IPS-11a (cell line): ENCODE measurements around the gene TMEM17.

ENCODE experiments used
- H3K4me3 ChIP-seq: one replicate; pipeline ENCODE4 v1.5.1; 2013; ENCODE audit warnings: low read depth, low read length, control low read depth

TMEM17 gene

DNA sequence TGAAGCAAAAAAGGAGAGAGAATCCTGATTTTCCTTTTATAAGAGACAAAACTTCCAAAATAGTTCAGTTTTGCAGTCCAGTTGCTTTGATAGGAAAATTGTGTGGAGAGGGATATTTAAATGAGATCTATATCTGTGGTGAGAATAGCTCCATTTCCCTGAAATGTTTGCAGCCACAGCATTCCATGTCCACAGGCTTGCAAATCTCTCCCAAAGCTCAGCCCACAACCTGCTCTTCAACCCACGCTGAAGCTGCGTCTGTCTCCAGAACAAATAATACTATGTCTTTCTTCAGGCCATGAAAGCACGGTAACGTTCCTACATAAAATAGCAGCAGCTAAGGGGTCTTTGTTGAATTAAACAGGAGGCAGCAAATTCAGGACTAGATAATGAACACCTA is 31.8 kb downstream of the TMEM17 start:
- no peak overlapping the region for H3K4me3 ChIP-seq

- H3K4me3 ChIP-seq, result no peak overlapping the region
Measured at GRCh38 chr2:62473246-62473827, 32.7 kb downstream of the TMEM17 start.

GRCh38 chr2:62472312-62472711 is 33.7 kb downstream of the TMEM17 start:
- no peak overlapping the region for H3K4me3 ChIP-seq

GRCh38 chr2:62471816-62472215 is 34.2 kb downstream of the TMEM17 start:
- no peak overlapping the region for H3K4me3 ChIP-seq

DNA sequence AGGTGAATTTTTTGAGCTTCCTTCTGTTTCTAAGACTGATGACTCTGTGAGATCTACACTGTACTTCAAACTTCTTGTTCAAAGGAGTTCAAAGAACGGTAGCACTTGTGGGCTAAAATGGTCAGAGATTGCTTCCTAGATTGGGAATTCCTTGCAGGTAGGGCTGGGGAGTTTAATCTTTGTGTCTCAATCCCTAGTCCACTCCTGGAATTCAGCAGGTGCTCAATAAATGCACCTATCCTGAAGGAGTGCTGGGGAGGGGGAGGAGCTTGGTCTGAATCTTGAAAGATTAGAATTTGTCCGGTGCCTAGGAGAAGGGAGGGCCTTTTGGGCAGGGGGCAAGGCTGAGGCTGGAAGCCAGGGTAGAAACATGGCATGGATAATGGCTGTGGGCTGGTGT is 34.6 kb downstream of the TMEM17 start:
- H3K4me3 ChIP-seq, result no peak overlapping the region

DNA sequence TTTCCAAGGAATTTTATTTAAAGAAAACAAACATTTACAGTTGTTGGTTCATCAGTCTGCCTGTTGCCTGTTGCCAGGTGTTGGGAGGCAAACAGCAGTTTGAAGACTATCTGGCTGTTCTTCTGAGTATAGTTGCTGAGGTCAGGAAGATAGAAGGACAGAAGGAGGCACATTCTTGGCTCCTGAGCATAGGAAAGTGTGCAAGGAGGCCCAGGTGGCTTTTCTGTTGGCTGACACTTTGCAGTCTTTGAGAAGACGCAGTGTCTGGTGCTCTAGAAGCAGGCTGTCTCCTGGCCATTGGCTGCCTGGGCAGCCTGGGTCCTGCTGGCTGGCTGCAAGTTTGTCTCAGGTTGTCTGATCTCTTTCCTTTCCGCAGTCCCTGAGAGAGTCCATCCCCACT is 36.4 kb downstream of the TMEM17 start:
- H3K4me3 ChIP-seq, result no peak overlapping the region

DNA sequence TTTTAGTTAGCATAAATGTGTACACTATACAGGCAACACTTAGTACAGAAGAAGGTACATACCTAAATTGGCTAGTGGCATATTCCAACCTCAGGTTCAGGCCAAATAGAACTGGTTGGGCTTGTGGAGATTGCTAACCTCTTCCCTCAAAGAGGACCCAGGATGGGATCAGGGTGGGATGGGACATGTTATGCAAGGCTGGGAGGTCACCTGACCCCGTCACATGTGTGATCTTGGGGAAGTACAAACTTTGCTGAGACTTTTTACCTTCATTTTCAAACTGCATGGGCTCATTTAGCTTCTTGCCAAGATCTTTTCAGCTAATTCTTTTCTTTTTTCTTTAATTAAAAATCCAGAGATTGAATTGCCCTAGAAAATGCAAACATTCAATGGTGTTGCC is 36.9 kb downstream of the TMEM17 start:
- no peak overlapping the region for H3K4me3 ChIP-seq

GRCh38 chr2:62467475-62468321 is 38.3 kb downstream of the TMEM17 start:
- no peak overlapping the region for H3K4me3 ChIP-seq

DNA sequence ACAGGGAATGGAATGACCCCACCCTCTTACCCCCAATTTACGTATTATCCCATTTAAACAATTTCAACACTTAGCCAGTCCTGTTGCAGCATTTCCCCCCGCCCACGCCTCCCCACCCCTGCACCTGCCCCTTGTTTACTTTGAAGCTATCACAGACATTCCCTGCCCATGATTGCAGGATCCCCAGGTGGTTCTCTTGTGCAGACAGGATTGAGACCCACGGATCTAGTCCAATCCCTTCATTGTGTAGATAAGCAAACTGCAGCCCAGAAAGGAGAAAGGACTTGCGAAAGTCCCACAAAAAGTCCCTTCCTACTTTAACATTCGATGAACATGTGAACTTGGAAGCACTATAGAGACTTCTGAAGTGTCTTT is 38.9 kb downstream of the TMEM17 start:
- no peak overlapping the region for H3K4me3 ChIP-seq

GRCh38 chr2:62466503-62466854 is 39.5 kb downstream of the TMEM17 start:
- H3K4me3 ChIP-seq, result no peak overlapping the region

GRCh38 chr2:62465741-62466502 is 40.1 kb downstream of the TMEM17 start:
- H3K4me3 ChIP-seq, result no peak overlapping the region

GRCh38 chr2:62465039-62465740 is 40.8 kb downstream of the TMEM17 start:
- H3K4me3 ChIP-seq, result no peak overlapping the region

DNA sequence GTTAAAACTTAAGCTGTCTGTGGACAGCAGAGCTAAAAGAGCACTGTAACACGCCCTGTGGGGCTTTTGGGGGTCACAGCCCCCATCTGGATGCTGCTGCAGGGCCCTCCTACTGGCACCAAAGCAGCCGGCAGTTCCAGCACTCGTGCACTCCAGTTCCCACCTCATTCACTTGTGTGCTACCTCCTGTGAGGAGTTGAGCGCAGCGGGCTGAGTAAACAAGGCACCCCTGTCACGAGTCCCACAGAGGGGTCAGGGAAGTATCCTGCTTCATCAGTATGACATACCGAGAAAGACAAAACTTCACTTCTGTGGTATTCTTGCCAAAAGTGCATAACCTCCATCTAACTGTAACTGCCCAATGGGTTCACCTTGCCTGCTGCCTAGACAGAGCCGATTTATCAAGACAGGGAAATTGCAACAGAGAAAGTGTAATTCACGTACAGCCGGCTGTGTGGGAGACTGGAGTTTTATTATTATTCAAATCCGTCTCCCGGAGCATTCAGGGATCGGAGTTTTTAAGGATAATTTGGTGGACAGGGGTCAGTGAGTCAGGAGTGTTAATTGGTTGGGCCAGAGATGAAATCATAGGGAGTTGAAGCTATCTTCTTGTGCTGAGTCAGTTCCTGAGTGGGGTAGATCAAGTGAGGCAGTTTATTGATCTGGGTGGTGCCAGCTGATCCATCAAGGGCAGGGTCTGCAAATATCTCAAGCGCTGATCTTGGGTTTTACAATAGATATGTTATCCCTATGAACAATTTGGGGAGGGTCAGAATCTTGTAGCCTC is 41.6 kb downstream of the TMEM17 start:
- H3K4me3 ChIP-seq, result no peak overlapping the region

GRCh38 chr2:62462211-62462610 is 43.8 kb downstream of the TMEM17 start:
- H3K4me3 ChIP-seq, result no peak overlapping the region

DNA sequence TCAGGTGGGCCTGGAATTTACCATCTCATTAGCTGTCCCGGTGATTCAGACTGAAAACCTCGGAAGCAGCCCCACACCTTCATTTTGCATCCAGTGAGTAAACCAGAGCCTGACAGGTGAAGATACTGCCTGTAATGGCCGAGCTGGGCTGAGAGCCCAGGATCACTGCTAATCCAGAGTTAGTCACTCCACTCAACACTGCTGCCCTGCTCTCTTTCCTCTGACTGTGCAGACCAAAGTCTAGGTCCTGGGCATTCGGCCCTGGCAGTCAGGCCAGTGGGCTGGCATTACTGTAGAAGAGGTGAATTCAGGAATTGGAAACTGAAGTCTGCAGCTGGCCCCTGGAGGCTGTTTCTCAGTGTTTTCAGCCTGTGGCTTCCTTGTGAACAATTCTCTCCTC is 44.3 kb downstream of the TMEM17 start:
- no peak overlapping the region for H3K4me3 ChIP-seq

DNA sequence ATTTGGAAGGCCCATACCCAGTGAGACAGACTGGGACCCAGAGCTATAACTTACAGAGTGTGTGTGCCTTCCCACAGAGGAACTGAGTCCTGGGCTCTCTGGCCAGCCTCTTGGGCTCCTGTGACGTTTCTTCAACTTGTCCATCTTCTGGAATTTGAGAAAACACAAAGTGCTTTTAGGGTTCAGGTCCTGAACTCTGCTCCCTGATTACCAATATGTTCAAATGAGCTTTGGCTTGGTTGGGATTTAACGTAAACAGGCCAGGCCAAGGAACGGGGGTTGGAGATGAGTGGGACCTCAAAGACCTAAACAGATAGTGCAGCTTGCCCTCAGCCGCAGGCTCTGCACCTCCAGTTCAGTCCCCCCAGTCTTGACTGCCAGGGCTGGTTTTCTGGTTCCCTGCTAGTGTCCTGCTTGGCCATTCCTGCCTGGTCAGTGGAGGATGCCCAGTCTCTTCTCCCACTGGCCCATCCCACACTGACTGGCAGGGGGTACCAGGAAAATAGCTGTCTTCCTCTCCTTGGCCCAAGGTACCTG is 44.9 kb downstream of the TMEM17 start:
- no peak overlapping the region for H3K4me3 ChIP-seq

GRCh38 chr2:62460175-62460574 is 45.8 kb downstream of the TMEM17 start:
- no peak overlapping the region for H3K4me3 ChIP-seq

DNA sequence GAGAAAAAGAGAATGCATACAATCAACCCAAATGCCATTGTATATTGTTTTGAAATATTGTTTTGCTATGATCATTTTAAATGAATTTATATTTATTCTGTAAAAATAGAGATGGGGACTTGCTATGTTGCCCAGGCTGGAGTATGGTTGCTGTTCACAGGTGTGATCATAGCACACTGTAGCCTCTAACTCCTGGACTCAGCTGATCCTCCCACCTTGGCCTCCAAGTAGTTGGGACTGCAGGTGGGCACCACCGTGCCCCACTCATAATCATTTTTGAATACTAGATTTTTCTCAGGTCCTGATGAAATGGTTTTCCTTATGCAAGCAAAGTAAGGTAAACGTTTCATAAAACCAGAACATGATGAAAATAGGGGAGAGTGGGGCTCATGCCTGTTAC is 46.3 kb downstream of the TMEM17 start:
- no peak overlapping the region for H3K4me3 ChIP-seq

GRCh38 chr2:62459106-62459505 is 46.9 kb downstream of the TMEM17 start:
- H3K4me3 ChIP-seq, result no peak overlapping the region

GRCh38 chr2:62458671-62459081 is 47.3 kb downstream of the TMEM17 start:
- no peak overlapping the region for H3K4me3 ChIP-seq
